HepG2 (cell line): ENCODE results near the gene MAFF. TPM values are rescaled to one million over a fixed set of nuclear protein-coding genes. Genes with fewer than 3 reads are reported as not detected.

Experiments used
- ATAC-seq: fragments of 200-7000 bp; cut with Tn5 transposase; 3 replicates; pipeline ENCODE4 v1.9.1; 2020; ENCODE audit warnings: mild to moderate bottlenecking, moderate library complexity
- BruUV-seq: library from RNA; stranded (reverse); fragments of 400-500 nt; replicated peaks from 2 replicates; lab custom pipeline; 2021; lab: Mats Ljungman, UMichigan
- CTCF ChIA-PET: fragments of 300-600 bp; formaldehyde crosslinking; extraction: SDS; loops from one replicate; lab custom pipeline; 2021; ENCODE audit warnings: low total read pairs, inconsistent platforms, low intra/inter-chr PET ratio; lab: Yijun Ruan, JAX
- POLR2A ChIA-PET: fragments of 350-600 bp; sonication (Branson Sonifier 250); formaldehyde crosslinking; loops from one replicate; lab custom pipeline; 2020; ENCODE audit warnings: antibody characterized with exemption, inconsistent platforms; lab: Yijun Ruan, JAX
- DNase-seq: peaks from one replicate; pipeline ENCODE4 v3.0.0-alpha.2; 2015; ENCODE audit warnings: low spot score
- FAIRE-seq: peaks from 3 replicates; lab custom pipeline; 2011; peaks lifted over from hg19 to GRCh38; lab: Jason Lieb, UNC
- H2AFZ ChIP-seq: one replicate; pipeline ENCODE4 v1.6.1; 2011; ENCODE audit warnings: low read length, inconsistent platforms
- H3K27ac ChIP-seq: fragments of 300-600 bp; 3 replicates; pipeline ENCODE4 v1.8.0; 2011; ENCODE audit warnings: mixed run types, mild to moderate bottlenecking, mixed read lengths, low read length, inconsistent platforms; ENCODE audit not compliant: insufficient read depth; ENCODE audit errors: extremely low read length
- H3K27me3 ChIP-seq, 2 experiments: fragments of 200-600 bp in 1 of 2; 2 replicates in 1 of 2; 3 replicates in 1 of 2; pipeline versions ENCODE4 v1.6.0 to v1.8.0; 2011; ENCODE audit warnings: low read length in 2 of 2, mild to moderate bottlenecking in 2 of 2, moderate library complexity in 2 of 2, inconsistent platforms in 1 of 2; ENCODE audit not compliant: insufficient read depth in 2 of 2, control insufficient read depth in 1 of 2
- H3K36me3 ChIP-seq, 2 experiments: fragments of 200-600 bp in 1 of 2; replicated peaks in 1 of 2; 2 replicates in 1 of 2; 3 replicates in 1 of 2; pipeline versions ENCODE4 v1.5.1 to v1.8.0; 2011; ENCODE audit warnings: low read length in 2 of 2, inconsistent platforms in 1 of 2; ENCODE audit not compliant: insufficient read depth in 2 of 2, control insufficient read depth in 1 of 2
- H3K4me1 ChIP-seq: 2 replicates; pipeline ENCODE4 v1.5.1; 2012; ENCODE audit warnings: low read length, inconsistent platforms; ENCODE audit not compliant: insufficient read depth
- H3K4me2 ChIP-seq: 2 replicates; pipeline ENCODE4 v1.6.0; 2011; ENCODE audit warnings: low read depth, low read length, inconsistent platforms
- H3K4me3 ChIP-seq, 3 experiments: fragments of 200-600 bp in 1 of 3; sonication (generic), shearing (Covaris generic) in 1 of 3; replicated peaks in 1 of 3; 2 replicates each; pipeline ENCODE4 v1.5.1; 2011 to 2016; ENCODE audit warnings: low read length in 3 of 3, inconsistent platforms in 2 of 3, low read depth in 2 of 3, mild to moderate bottlenecking in 2 of 3, control low read depth in 1 of 3, mixed read lengths in 1 of 3; ENCODE audit not compliant: insufficient read depth in 1 of 3
- H3K79me2 ChIP-seq: one replicate; pipeline ENCODE4 v1.6.1; 2011; ENCODE audit warnings: low read length, inconsistent platforms; ENCODE audit not compliant: insufficient read depth
- H3K9ac ChIP-seq: 2 replicates; pipeline ENCODE4 v1.6.0; 2011; ENCODE audit warnings: mild to moderate bottlenecking, low read depth, low read length, inconsistent platforms; ENCODE audit not compliant: insufficient read depth
- H3K9me3 ChIP-seq: 2 replicates; pipeline ENCODE4 v1.5.1; 2012; ENCODE audit warnings: mild to moderate bottlenecking, low read length
- H4K20me1 ChIP-seq: 2 replicates; pipeline ENCODE4 v1.6.0; 2011; ENCODE audit warnings: inconsistent platforms, mild to moderate bottlenecking, low read length, moderate library complexity; ENCODE audit not compliant: insufficient read depth
- AGO1 ChIP-seq: fragments of 200-400 bp; formaldehyde crosslinking; IDR thresholded peaks from 2 replicates; pipeline ENCODE4 v1.6.1; 2017; ENCODE audit warnings: mild to moderate bottlenecking, low read depth, low read length, moderate library complexity; ENCODE audit not compliant: poor library complexity, severe bottlenecking
- ETV5 ChIP-seq: IDR thresholded peaks from 2 replicates; pipeline ENCODE4 v1.6.1; 2018; ENCODE audit warnings: missing biosample characterization, missing genetic modification reagents, inconsistent platforms, borderline replicate concordance
- HES4 ChIP-seq: sonication (generic); formaldehyde crosslinking; IDR thresholded peaks from 2 replicates; pipeline ENCODE4 v1.9.0; 2021; ENCODE audit warnings: mild to moderate bottlenecking, missing genetic modification reagents, borderline replicate concordance
- HMG20B ChIP-seq: conservative IDR thresholded peaks from 2 replicates; pipeline ENCODE4 v1.6.1; 2016; ENCODE audit warnings: missing genetic modification reagents, missing compliant biosample characterization
- HOXD1 ChIP-seq: sonication (generic); formaldehyde crosslinking; IDR thresholded peaks from 2 replicates; pipeline ENCODE4 v1.5.0; 2020; ENCODE audit warnings: missing genetic modification reagents
- MAFG ChIP-seq: sonication (generic); formaldehyde crosslinking; IDR thresholded peaks from 2 replicates; pipeline ENCODE4 v1.5.1; 2020; ENCODE audit warnings: mild to moderate bottlenecking, missing genetic modification reagents
- PAF1 ChIP-seq: IDR thresholded peaks from 2 replicates; pipeline ENCODE4 v1.6.1; 2016; ENCODE audit warnings: missing genetic modification reagents, missing compliant biosample characterization
- PAX8 ChIP-seq: sonication (generic); formaldehyde crosslinking; IDR thresholded peaks from 2 replicates; pipeline ENCODE4 v1.8.0; 2022; ENCODE audit warnings: mild to moderate bottlenecking, missing genetic modification reagents, borderline replicate concordance
- SAFB2 ChIP-seq: sonication (generic); formaldehyde crosslinking; IDR thresholded peaks from 2 replicates; pipeline ENCODE4 v1.5.1; 2020; ENCODE audit warnings: missing genetic modification reagents, low read depth, mild to moderate bottlenecking, borderline replicate concordance
- SNAI1 ChIP-seq: sonication (generic); formaldehyde crosslinking; IDR thresholded peaks from 2 replicates; pipeline ENCODE4 v1.5.0; 2020; ENCODE audit warnings: mild to moderate bottlenecking, missing genetic modification reagents, borderline replicate concordance
- TEAD2 ChIP-seq: sonication (generic); formaldehyde crosslinking; IDR thresholded peaks from 2 replicates; pipeline ENCODE4 v1.9.0; 2021; ENCODE audit warnings: missing genetic modification reagents
- ZBTB20 ChIP-seq: sonication (generic); formaldehyde crosslinking; IDR thresholded peaks from 2 replicates; pipeline ENCODE4 v1.8.1; 2023; ENCODE audit warnings: missing genetic modification reagents, low read depth, mild to moderate bottlenecking, borderline replicate concordance
- ZKSCAN1 ChIP-seq: fragments of 150-350 bp; IDR thresholded peaks from 2 replicates; pipeline ENCODE4 v1.6.1; 2014; ENCODE audit warnings: low read length
- ZNF10 ChIP-seq: sonication (generic); formaldehyde crosslinking; IDR thresholded peaks from 2 replicates; pipeline ENCODE4 v1.4.0; 2020; ENCODE audit warnings: mild to moderate bottlenecking, low read depth, missing genetic modification reagents, borderline replicate concordance
- ZNF160 ChIP-seq: sonication (generic); formaldehyde crosslinking; IDR thresholded peaks from 2 replicates; pipeline ENCODE4 v1.8.0; 2022; ENCODE audit warnings: mild to moderate bottlenecking, inconsistent platforms, missing genetic modification reagents
- ZNF205 ChIP-seq: IDR thresholded peaks from 2 replicates; pipeline ENCODE4 v1.6.1; 2018; ENCODE audit warnings: missing biosample characterization, missing genetic modification reagents
- ZNF251 ChIP-seq: sonication (generic); formaldehyde crosslinking; IDR thresholded peaks from 2 replicates; pipeline ENCODE4 v1.9.0; 2021; ENCODE audit warnings: mild to moderate bottlenecking, missing genetic modification reagents
- ZNF275 ChIP-seq: sonication (generic); formaldehyde crosslinking; IDR thresholded peaks from 2 replicates; pipeline ENCODE4 v1.8.0; 2022; ENCODE audit warnings: missing genetic modification reagents, mild to moderate bottlenecking, inconsistent platforms, borderline replicate concordance
- ZNF383 ChIP-seq: sonication (generic); formaldehyde crosslinking; IDR thresholded peaks from 2 replicates; pipeline ENCODE4 v1.4.0; 2020; ENCODE audit warnings: missing genetic modification reagents, mild to moderate bottlenecking, borderline replicate concordance
- ZNF44 ChIP-seq: sonication (generic); formaldehyde crosslinking; IDR thresholded peaks from 2 replicates; pipeline ENCODE4 v1.5.1; 2020; ENCODE audit warnings: mild to moderate bottlenecking, missing genetic modification reagents
- ZNF468 ChIP-seq: sonication (generic); formaldehyde crosslinking; IDR thresholded peaks from 2 replicates; pipeline ENCODE4 v1.8.0; 2022; ENCODE audit warnings: mild to moderate bottlenecking, moderate library complexity, missing genetic modification reagents
- ZNF576 ChIP-seq: sonication (generic); formaldehyde crosslinking; IDR thresholded peaks from 2 replicates; pipeline ENCODE4 v1.4.0; 2020; ENCODE audit warnings: mild to moderate bottlenecking, missing genetic modification reagents
- WGBS: methylation state at CpG from one replicate; pipeline ENCODE4 v1.1.6; 2017; ENCODE audit warnings: low lambda C conversion rate; 5-methylcytosine and 5-hydroxymethylcytosine counted together
- in situ Hi-C: cut with HindIII; loops from 2 replicates; pipeline ENCODE4 v1.10.0; 2017; ENCODE audit warnings: low pct_unique_long_range_greater_than_20kb; ENCODE audit not compliant: extremely low pct_ligation_motif_present
- intact Hi-C: fragments of 100-400 bp; cut with micrococcal nuclease; formaldehyde crosslinking; loops from one replicate; pipeline ENCODE4 v1.10.0; 2022; ENCODE audit not compliant: unreplicated experiment
- polyA plus RNA-seq, 8 experiments: library from polyadenylated mRNA; depleted of rRNA in 3 of 8; stranded (reverse) in 7 of 8; unstranded in 1 of 8; fragments of >200 nt; fragmentation: Illumina TruSeq in 4 of 8; extraction: Trizol in 4 of 8; gene quantifications; 2 replicates each; pipeline versions ENCODE4 v1.2.1 to v1.2.3, GENCODE V29; 2011 to 2016; ENCODE audit warnings: low read depth in 4 of 8, missing spikeins in 1 of 8, mixed read lengths in 1 of 8; ENCODE audit not compliant: insufficient read depth in 1 of 8
- total RNA-seq, 5 experiments: library from RNA; depleted of rRNA; stranded (reverse); fragments of >200 nt; fragmentation: Illumina TruSeq; extraction: Trizol; gene quantifications; 2 replicates each; pipeline ENCODE4 v1.2.3, GENCODE V29; 2016; ENCODE audit warnings: low read depth in 1 of 5

Gene MAFF
- total and polyA plus RNA-seq, 2 of the 13 experiments (the other 11 are each of a cell fraction or from before 2014, with no cell fraction given): 5.4 to 14.3 TPM

GRCh38 chr22:38244106-38244505 is 42.3 kb downstream of the MAFF start (continued):
- no peak for TF ChIP-seq ZNF275 (CRISPR knock-in tag)
- TF ChIP-seq AGO1: no peak
- TF ChIP-seq HOXD1 (CRISPR knock-in tag): no peak
- no peak for TF ChIP-seq HES4
- no peak for TF ChIP-seq ZNF251 (CRISPR knock-in tag)
- no peak for TF ChIP-seq SNAI1 (CRISPR knock-in tag)
- no peak for TF ChIP-seq ZNF383 (CRISPR knock-in tag)
- no peak for TF ChIP-seq ZNF160 (CRISPR knock-in tag)

GRCh38 chr22:38246046-38246658 is 44.4 kb downstream of the MAFF start:
- no TSS peak for BruUV-seq

More at GRCh38 chr22:38246046-38246658, 44.4 kb downstream of the MAFF start:
- Histone ChIP-seq H3K4me1 (peaks cover 15% of the 10 kb centered on the region), H3K4me2 (no peak overlapping the region), H3K9me3 (no peaks in the 10 kb centered on the region), H2AFZ (no peak overlapping the region), H3K27ac (no peak overlapping the region), H3K4me3 (no peak overlapping the region), H3K36me3 (peaks cover 11 to 30% of the 10 kb centered on the region in 2 experiments; a peak in 4 of 5 replicates), H3K27me3 (no peaks in the 10 kb centered on the region), H3K9ac (no peak overlapping the region), H3K79me2 (peaks cover 4% of the 10 kb centered on the region), H4K20me1 (0 out of 2 replicates have a peak, but pooled peaks cover 7% of the 10 kb centered on the region)
- TF ChIP-seq MAFG: no peak
- TF ChIP-seq ZNF44: no peak
- TF ChIP-seq ZNF576 (CRISPR knock-in tag): no peak
- TF ChIP-seq SAFB2 (CRISPR knock-in tag): no peak
- no peak for TF ChIP-seq ZNF10 (CRISPR knock-in tag)
- TF ChIP-seq PAF1: no peak
- no peak for TF ChIP-seq TEAD2 (CRISPR knock-in tag)
- TF ChIP-seq ETV5 (CRISPR knock-in tag): no peak
- TF ChIP-seq ZKSCAN1: no peak
- TF ChIP-seq ZNF468 (CRISPR knock-in tag): no peak
- no peak for TF ChIP-seq ZBTB20 (CRISPR knock-in tag)
- no peak for TF ChIP-seq HMG20B (CRISPR knock-in tag)
- TF ChIP-seq ZNF205 (CRISPR knock-in tag): no peak
- TF ChIP-seq ZNF383 (CRISPR knock-in tag): no peak
- TF ChIP-seq PAX8 (CRISPR knock-in tag): no peak
- no peak for DNase-seq
- CTCF ChIA-PET: no interaction called here
- no peak for FAIRE-seq
- ATAC-seq: no peak
- in situ Hi-C loops (no loop called here), intact Hi-C loops (no loop called here)
- 96% methylated on average over 15 of the region's 19 CpGs for WGBS
- POLR2A ChIA-PET: no interaction called here
